OCI-LY3 (cell line): ENCODE results near the gene NLRC5.

Experiments
- H2AFZ ChIP-seq: fragments of 200-600, 300-600 bp; shearing (Covaris generic); 2 replicates; pipeline ENCODE4 v1.6.0; 2014; ENCODE audit warnings: antibody characterized with exemption, low read depth, low read length
- H3K27ac ChIP-seq: fragments of 200-600, 300-600 bp; sonication (generic); 2 replicates; pipeline ENCODE4 v1.5.1; 2014; ENCODE audit warnings: mild to moderate bottlenecking, low read length, moderate library complexity, mixed read lengths
- H3K27me3 ChIP-seq: fragments of 200-600, 300-600 bp; sonication (generic); 2 replicates; pipeline ENCODE4 v1.6.1; 2014; ENCODE audit warnings: low read depth, low read length, mixed read lengths
- H3K36me3 ChIP-seq: fragments of 200-600, 300-600 bp; sonication (generic); replicated peaks from 2 replicates; pipeline ENCODE3; 2014; ENCODE audit warnings: low read depth, low read length, mixed read lengths
- H3K4me1 ChIP-seq: fragments of 300-600, 200-600 bp; sonication (generic); 2 replicates; pipeline ENCODE4 v1.6.1; 2014; ENCODE audit warnings: low read length, mixed read lengths
- H3K4me2 ChIP-seq: fragments of 200-600, 300-600 bp; sonication (generic); 2 replicates; pipeline ENCODE4 v1.6.1; 2014; ENCODE audit warnings: low read length, mixed read lengths
- H3K4me3 ChIP-seq: fragments of 300-600, 200-600 bp; sonication (generic); 2 replicates; pipeline ENCODE4 v1.5.1; 2014; ENCODE audit warnings: antibody characterized with exemption, mild to moderate bottlenecking, low read length, moderate library complexity
- H3K79me2 ChIP-seq: fragments of 300-600, 200-600 bp; shearing (Covaris generic); 2 replicates; pipeline ENCODE4 v1.6.1; 2014; ENCODE audit warnings: mild to moderate bottlenecking, low read length, mixed read lengths
- H3K9ac ChIP-seq: fragments of 300-600, 200-600 bp; shearing (Covaris generic); 2 replicates; pipeline ENCODE4 v1.6.0; 2014; ENCODE audit warnings: mild to moderate bottlenecking, low read length, moderate library complexity
- H3K9me3 ChIP-seq: fragments of 200-600, 300-600 bp; shearing (Covaris generic); 2 replicates; pipeline ENCODE4 v1.6.1; 2014; ENCODE audit warnings: low read length, mixed read lengths; ENCODE audit not compliant: insufficient read depth
- H4K20me1 ChIP-seq: fragments of 200-600, 300-600 bp; sonication (generic); 2 replicates; pipeline ENCODE4 v1.6.1; 2016; ENCODE audit warnings: low read length, mixed read lengths; ENCODE audit not compliant: insufficient read depth
- CTCF ChIP-seq: fragments of 200-600, 300-600 bp; sonication (generic); IDR thresholded peaks from 2 replicates; pipeline ENCODE4 v1.5.1; 2014; ENCODE audit warnings: antibody characterized with exemption, low read length, low read depth
- EZH2phosphoT487 ChIP-seq: fragments of 200-600 bp; shearing (Covaris generic); IDR thresholded peaks from 2 replicates; pipeline ENCODE4 v1.6.1; 2018; ENCODE audit warnings: antibody characterized with exemption, mixed run types, low read depth

NLRC5 gene

GRCh38 chr16:57091975-57092785 is 102.8 kb downstream of the NLRC5 start, which contains the start of gene CPNE2:
TSS of gene CPNE2 (plus strand) at chr16:57092583. CDS start at chr16:57110743, 18,160 bp downstream.
- H3K36me3 ChIP-seq, result no peaks in the 10 kb centered on the region
- no peaks in the 10 kb centered on the region for H3K79me2 ChIP-seq
- H3K9me3 ChIP-seq, result no peaks in the 10 kb centered on the region
- H3K9ac ChIP-seq, result peak within 1 kb of the TSS; percentile 70
- H3K4me2 ChIP-seq, result peak within 1 kb of the TSS; percentile 94
- H3K4me1 ChIP-seq, result peaks cover 7% of the 10 kb centered on the region
- peaks cover 15% of the 10 kb centered on the region for H3K27me3 ChIP-seq
- H2AFZ ChIP-seq, result peak within 1 kb of the TSS; percentile 68
- H4K20me1 ChIP-seq, result no peaks in the 10 kb centered on the region
- peak within 1 kb of the TSS; percentile 83 for H3K4me3 ChIP-seq
- peak; percentile 9; the same call in 1 of the 2 replicates for TF ChIP-seq CTCF
- TF ChIP-seq EZH2phosphoT487, result no peak
- no peak within 1 kb of the TSS for H3K27ac ChIP-seq

GRCh38 chr16:57092786-57093411 is 103.5 kb downstream of the NLRC5 start:
- Histone ChIP-seq H3K79me2 (no peaks in the 10 kb centered on the region), H3K9ac (peak overlapping the region; percentile 70), H3K36me3 (no peaks in the 10 kb centered on the region), H2AFZ (0 out of 2 replicates have a peak overlapping the region, but pooled peaks have one; percentile 24), H3K4me3 (peak overlapping the region; percentile 83), H3K4me1 (peaks cover 7% of the 10 kb centered on the region), H3K27ac (no peak overlapping the region), H3K27me3 (peaks cover 15% of the 10 kb centered on the region), H3K4me2 (peak overlapping the region; percentile 71), H4K20me1 (no peaks in the 10 kb centered on the region), H3K9me3 (no peaks in the 10 kb centered on the region)
- TF ChIP-seq EZH2phosphoT487 (no peak), CTCF (peak; percentile 62)

GRCh38 chr16:57093666-57094564 is 104.6 kb downstream of the NLRC5 start:
- Histone ChIP-seq H3K4me1 (peaks cover 7% of the 10 kb centered on the region), H2AFZ (no peak overlapping the region)

More at GRCh38 chr16:57093666-57094564, 104.6 kb downstream of the NLRC5 start:
- Histone ChIP-seq H3K4me3 (peak overlapping the region; percentile 83), H3K9me3 (no peaks in the 10 kb centered on the region), H3K79me2 (no peaks in the 10 kb centered on the region), H3K27me3 (peaks cover 15% of the 10 kb centered on the region), H4K20me1 (no peaks in the 10 kb centered on the region), H3K36me3 (no peaks in the 10 kb centered on the region), H3K9ac (peak overlapping the region; percentile 70; the same call in 1 of the 2 replicates), H3K4me2 (peak overlapping the region; percentile 71), H3K27ac (no peak overlapping the region)
- TF ChIP-seq EZH2phosphoT487, result no peak
- no peak for TF ChIP-seq CTCF
